Natural killer cell (primary cell): ENCODE results near the gene SPNS2. TPM values are rescaled to one million over a fixed set of nuclear protein-coding genes. Genes with fewer than 3 reads are reported as not detected.

Experiments used
- ATAC-seq, 3 donors: fragments of 150-1000 bp in 2 of 3; fragments of 200-7000 bp in 1 of 3; cut with Tn5 transposase; 1 replicate in 1 of 3; 2 replicates in 2 of 3; pipeline ENCODE4 v1.10.0; 2021; ENCODE audit warnings: mild to moderate bottlenecking in 2 of 3, moderate library complexity in 2 of 3
- DNase-seq, 2 donors: peaks; one replicate each; pipeline versions ENCODE4 v3.0.0 to v3.0.0-alpha.2; 2013 to 2021; ENCODE audit warnings: mixed read lengths in 1 of 2
- H3K27ac ChIP-seq: one replicate; pipeline ENCODE4 v1.5.1; 2013; ENCODE audit warnings: mild to moderate bottlenecking, low read length
- H3K27me3 ChIP-seq: one replicate; pipeline ENCODE4 v1.6.1; 2013; ENCODE audit warnings: low read length; ENCODE audit not compliant: control insufficient read depth, insufficient read depth
- H3K36me3 ChIP-seq: one replicate; pipeline ENCODE4 v1.6.1; 2013; ENCODE audit warnings: low read length; ENCODE audit not compliant: control insufficient read depth, insufficient read depth
- H3K4me1 ChIP-seq: one replicate; pipeline ENCODE4 v1.6.1; 2013; ENCODE audit warnings: low read length; ENCODE audit not compliant: control insufficient read depth, insufficient read depth
- H3K4me3 ChIP-seq: one replicate; pipeline ENCODE4 v1.5.1; 2013; ENCODE audit warnings: low read length
- H3K9me3 ChIP-seq: one replicate; pipeline ENCODE4 v1.6.1; 2013; ENCODE audit warnings: low read length; ENCODE audit not compliant: control insufficient read depth, insufficient read depth
- H3K27ac Mint-ChIP-seq, 2 donors: one replicate each; pipeline ENCODE4 v1.8.0; 2022; ENCODE audit warnings: mild to moderate bottlenecking in 2 of 2, mixed read lengths in 2 of 2, moderate library complexity in 1 of 2
- H3K27me3 Mint-ChIP-seq, 2 donors: one replicate each; pipeline ENCODE4 v1.8.0; 2022; ENCODE audit warnings: low read depth in 2 of 2, mixed read lengths in 2 of 2
- H3K36me3 Mint-ChIP-seq: one replicate; pipeline ENCODE4 v1.8.0; 2022; ENCODE audit warnings: mixed read lengths
- H3K4me1 Mint-ChIP-seq, 2 donors: one replicate each; pipeline ENCODE4 v1.8.0; 2022; ENCODE audit warnings: mixed read lengths in 2 of 2
- H3K4me3 Mint-ChIP-seq: one replicate; pipeline ENCODE4 v1.8.0; 2022; ENCODE audit warnings: mild to moderate bottlenecking, moderate library complexity, mixed read lengths
- H3K9me3 Mint-ChIP-seq, 2 donors: one replicate each; pipeline ENCODE4 v1.8.0; 2022; ENCODE audit warnings: mixed read lengths in 2 of 2
- CTCF ChIP-seq: fragments of 200-600 bp; IDR thresholded peaks from one replicate; pipeline ENCODE4 v1.8.0; 2022; ENCODE audit warnings: antibody characterized with exemption
- WGBS: methylation state at CpG from one replicate; pipeline ENCODE4 v1.1.7; 2013; ENCODE audit warnings: missing lambda C conversion rate; ENCODE audit not compliant: insufficient coverage; 5-methylcytosine and 5-hydroxymethylcytosine counted together
- intact Hi-C: fragments of 100-400 bp; cut with micrococcal nuclease; formaldehyde crosslinking; loops from one replicate; pipeline ENCODE4 v1.14.2; 2022
- total RNA-seq, 4 donors: library from RNA; stranded (reverse); fragments of 120-200 nt in 1 of 4; gene quantifications; one replicate each; pipeline versions ENCODE4 v1.2.3 to v1.2.4, GENCODE V29; 2013 to 2022

The SPNS2 gene
- total RNA-seq, 3 donors from 2014 or later (not counting 1 experiment from before 2014, with no cell fraction given): 0.28 to 0.93 (median 0.43) TPM

- DNase-seq (no peak), ATAC-seq (no peak)
- H3K36me3 Mint-ChIP-seq: no peaks in the 10 kb centered on the region
- 13% methylated on average over 5 of the region's 5 CpGs for WGBS
- no peak overlapping the region for H3K4me3 ChIP-seq
- no peaks in the 10 kb centered on the region for H3K36me3 ChIP-seq
- H3K4me3 Mint-ChIP-seq: no peak overlapping the region
- H3K9me3 ChIP-seq: no peaks in the 10 kb centered on the region
- peaks cover 43% of the 10 kb centered on the region for H3K4me1 ChIP-seq
- H3K27ac Mint-ChIP-seq: no peak overlapping the region
- H3K27me3 Mint-ChIP-seq: peaks cover 44 to 62% of the 10 kb centered on the region in 2 donors
- peaks cover 35% of the 10 kb centered on the region for H3K27me3 ChIP-seq
- peaks cover 28 to 33% of the 10 kb centered on the region in 2 donors for H3K4me1 Mint-ChIP-seq
- intact Hi-C loops: no loop called here
- TF ChIP-seq CTCF: no peak
- no peak overlapping the region for H3K27ac ChIP-seq
- H3K9me3 Mint-ChIP-seq: no peaks in the 10 kb centered on the region
These were observed 5.5 kb downstream of the SPNS2 start for GRCh38 chr17:4504188-4504587.

- peaks cover 36 to 59% of the 10 kb centered on the region in 2 donors for H3K27me3 Mint-ChIP-seq
- H3K9me3 ChIP-seq: no peaks in the 10 kb centered on the region
These were observed 6.5 kb downstream of the SPNS2 start for GRCh38 chr17:4505187-4505586.

DNA sequence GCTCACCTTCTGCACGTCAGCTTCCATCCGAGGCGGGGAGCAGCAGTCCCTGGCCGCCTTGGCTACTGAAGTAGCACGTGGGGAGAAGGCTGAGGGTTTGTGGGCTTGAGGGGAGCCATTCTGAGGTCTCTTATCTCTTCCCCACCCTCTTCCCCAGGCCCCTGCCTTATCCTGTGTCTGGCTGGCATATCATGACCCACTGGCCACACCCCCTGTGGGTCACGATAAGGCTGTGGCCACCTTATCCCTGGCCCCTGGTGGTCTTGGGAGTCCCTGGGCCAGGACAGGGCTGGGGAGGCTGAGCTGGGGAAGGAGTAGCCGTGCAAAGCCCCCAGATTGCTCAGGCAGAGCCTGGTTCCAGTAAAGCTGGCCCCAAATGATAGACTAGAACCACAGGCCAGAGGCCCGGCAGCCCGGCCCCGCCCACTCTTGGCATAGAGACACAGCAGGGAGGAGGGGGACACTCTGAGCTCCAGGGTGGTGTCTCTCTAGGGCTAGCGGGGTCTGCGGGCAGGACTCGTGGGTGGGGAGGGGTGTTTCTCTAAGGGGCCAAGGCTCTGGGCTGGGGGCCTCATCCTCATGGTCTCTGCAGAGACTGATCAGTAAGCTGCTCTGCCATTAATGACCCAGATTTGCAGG is 7.6 kb downstream of the SPNS2 start:
- H3K4me1 ChIP-seq: peaks cover 40% of the 10 kb centered on the region
- H3K4me3 ChIP-seq: no peak overlapping the region
- Mint-ChIP-seq H3K36me3 (no peaks in the 10 kb centered on the region), H3K4me1 (peaks cover 19 to 35% of the 10 kb centered on the region in 2 donors), H3K27me3 (peaks cover 26 to 52% of the 10 kb centered on the region in 2 donors), H3K4me3 (no peak overlapping the region), H3K9me3 (no peaks in the 10 kb centered on the region), H3K27ac (no peak overlapping the region)
- H3K27me3 ChIP-seq: peaks cover 19% of the 10 kb centered on the region
- TF ChIP-seq CTCF: no peak
- H3K36me3 ChIP-seq: no peaks in the 10 kb centered on the region
- no peak for DNase-seq
- no peak for ATAC-seq
- H3K9me3 ChIP-seq: no peaks in the 10 kb centered on the region
- WGBS: 47% methylated on average over 12 of the region's 13 CpGs
- intact Hi-C loops: no loop called here
- no peak overlapping the region for H3K27ac ChIP-seq

More at GRCh38 chr17:4505187-4505586, 6.5 kb downstream of the SPNS2 start:
- WGBS: 95% methylated on average over 5 of the region's 5 CpGs
- peaks cover 26 to 31% of the 10 kb centered on the region in 2 donors for H3K4me1 Mint-ChIP-seq
- no peak overlapping the region for H3K4me3 Mint-ChIP-seq
- Histone ChIP-seq H3K4me1 (peaks cover 43% of the 10 kb centered on the region), H3K27ac (no peak overlapping the region), H3K27me3 (peaks cover 30% of the 10 kb centered on the region), H3K4me3 (no peak overlapping the region), H3K36me3 (no peaks in the 10 kb centered on the region)
- no peak for TF ChIP-seq CTCF
- no peak for DNase-seq
- no peak overlapping the region for H3K27ac Mint-ChIP-seq
- intact Hi-C loops: no loop called here
- H3K36me3 Mint-ChIP-seq: no peaks in the 10 kb centered on the region
- no peak for ATAC-seq
- no peaks in the 10 kb centered on the region for H3K9me3 Mint-ChIP-seq

DNA sequence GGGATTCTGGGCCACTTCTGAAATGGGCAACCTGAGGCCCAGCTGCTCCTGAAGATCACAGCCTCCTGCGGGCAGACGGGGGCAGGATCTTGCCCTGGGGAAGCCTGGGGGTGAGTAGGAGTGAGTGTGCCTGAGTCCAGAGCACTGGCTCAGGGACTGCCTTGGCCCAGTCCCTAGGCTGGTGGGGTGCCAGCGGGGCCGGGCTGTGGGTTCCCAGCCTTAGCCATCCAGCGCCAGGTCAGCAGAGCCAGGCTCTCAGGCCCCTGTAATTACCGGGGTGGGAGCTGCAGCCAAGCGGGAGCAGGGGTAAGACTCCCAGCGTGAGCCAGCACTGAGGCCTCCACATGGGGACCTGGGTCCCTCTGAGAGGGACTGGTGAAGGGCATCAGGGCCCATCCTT is 8.2 kb downstream of the SPNS2 start:
- H3K4me1 ChIP-seq: peaks cover 38% of the 10 kb centered on the region
- H3K27me3 ChIP-seq: peaks cover 15% of the 10 kb centered on the region
- DNase-seq (no peak), ATAC-seq (no peak)
- no peak overlapping the region for H3K4me3 ChIP-seq
- Mint-ChIP-seq H3K4me1 (peaks cover 19 to 36% of the 10 kb centered on the region in 2 donors), H3K4me3 (no peak overlapping the region), H3K27ac (no peak overlapping the region), H3K27me3 (peaks cover 20 to 52% of the 10 kb centered on the region in 2 donors), H3K9me3 (no peaks in the 10 kb centered on the region), H3K36me3 (no peaks in the 10 kb centered on the region)
- no peak overlapping the region for H3K27ac ChIP-seq
- no peaks in the 10 kb centered on the region for H3K9me3 ChIP-seq
- intact Hi-C loops: no loop called here
- no peak for TF ChIP-seq CTCF
- 97% methylated on average over 8 of the region's 8 CpGs for WGBS
- no peaks in the 10 kb centered on the region for H3K36me3 ChIP-seq
